HG03558 (cell line): ENCODE measurements around the gene DESI2.

Source experiments
- ATAC-seq: cut with Tn5 transposase; IDR thresholded peaks from one replicate; pipeline ENCODE4 v1.9.1; 2021; ENCODE audit warnings: moderate number of reproducible peaks; ENCODE audit not compliant: unreplicated experiment; ENCODE audit errors: extremely low read depth

DESI2 gene

DNA sequence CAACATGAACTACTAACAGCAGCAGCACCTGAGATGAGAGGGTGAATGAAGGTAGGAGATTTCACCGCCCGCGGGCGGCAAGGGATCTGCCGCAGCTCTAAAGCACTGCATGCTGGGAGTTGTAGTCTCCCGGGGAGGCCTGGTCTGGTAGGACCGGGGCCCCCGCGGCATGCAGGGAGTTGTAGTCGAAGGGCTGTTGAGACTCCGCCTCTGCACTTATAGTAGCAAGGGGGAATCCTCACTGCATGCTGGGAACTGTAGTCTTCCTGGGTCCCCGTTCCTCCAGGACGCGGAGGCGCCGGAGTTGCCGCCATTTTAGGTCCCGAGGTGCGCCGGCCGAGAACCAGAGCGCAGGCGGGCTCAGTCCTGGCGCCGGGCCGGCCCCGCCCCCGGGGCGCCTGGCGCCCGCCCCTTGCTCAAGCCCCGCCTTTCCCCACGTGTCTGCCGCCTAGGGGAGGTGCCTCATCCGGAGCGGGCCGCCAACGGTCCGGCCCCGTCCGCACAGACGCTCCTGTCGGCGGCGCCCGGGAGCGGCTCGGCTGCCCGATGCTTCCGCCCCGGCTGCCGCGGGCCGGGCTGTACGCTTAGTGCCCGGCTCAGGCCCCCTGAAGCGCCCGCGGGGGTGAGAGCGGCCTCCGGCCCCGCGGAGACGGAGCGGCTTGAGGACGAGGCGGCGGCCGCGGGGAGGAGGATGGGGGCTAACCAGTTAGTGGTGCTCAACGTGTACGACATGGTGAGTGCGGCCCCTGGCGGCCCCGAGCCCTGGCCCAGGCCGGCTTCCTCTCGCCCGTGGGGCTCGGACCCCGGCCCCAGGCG is at the start of gene DESI2:
Gene DESI2, plus strand, starts transcription at position 504 of the 816 bp plus-strand sequence. Its CDS starts 188 bp downstream, at position 692.
- peak; percentile 93 for ATAC-seq

DNA sequence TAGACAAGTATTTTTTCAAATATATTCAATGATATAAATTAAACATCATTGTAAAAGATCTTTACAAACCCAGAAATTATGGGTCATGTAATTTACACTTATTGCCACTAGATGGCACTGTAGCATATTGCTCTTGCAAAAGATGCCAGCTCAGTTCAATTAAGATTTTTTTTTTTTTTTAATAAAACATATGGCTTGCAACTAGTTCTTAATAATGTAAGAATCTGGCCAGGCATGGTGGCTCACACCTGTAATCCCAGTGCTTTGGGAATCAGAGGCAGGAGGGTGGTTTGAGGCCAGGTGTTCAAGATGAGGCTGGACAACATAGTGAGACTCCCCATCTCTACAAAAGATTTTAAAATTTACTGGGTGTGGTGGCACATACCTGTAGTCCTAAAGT is 49.4 kb upstream of the DESI2 start:
- ATAC-seq, result no peak

- ATAC-seq, result no peak
Measured at GRCh38 chr1:244605835-244606370, 47.0 kb upstream of the DESI2 start.

GRCh38 chr1:244614113-244614836 is 38.7 kb upstream of the DESI2 start:
- no peak for ATAC-seq

DNA sequence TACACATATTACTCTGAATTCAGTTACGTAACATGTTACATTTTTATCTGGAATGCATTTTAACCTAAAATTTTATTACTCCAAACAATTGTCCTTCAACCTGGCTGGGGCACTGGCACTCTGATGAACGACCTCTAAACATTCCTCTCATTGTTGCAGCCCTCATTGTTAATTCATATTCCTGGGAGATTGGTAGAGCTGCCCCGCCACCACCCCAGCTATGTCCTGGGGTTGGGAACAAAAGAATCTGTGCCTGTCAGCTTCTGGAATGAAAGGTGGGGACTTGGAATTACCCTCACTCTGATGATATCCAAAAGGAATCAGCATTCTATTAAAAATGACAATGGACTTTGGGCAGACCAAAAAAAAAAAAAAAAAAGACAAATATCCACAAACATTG is 38.0 kb upstream of the DESI2 start:
- no peak for ATAC-seq

- no peak for ATAC-seq
Measured at GRCh38 chr1:244615301-244615700, 37.6 kb upstream of the DESI2 start.

GRCh38 chr1:244626709-244627108 is 26.2 kb upstream of the DESI2 start:
- ATAC-seq, result no peak

DNA sequence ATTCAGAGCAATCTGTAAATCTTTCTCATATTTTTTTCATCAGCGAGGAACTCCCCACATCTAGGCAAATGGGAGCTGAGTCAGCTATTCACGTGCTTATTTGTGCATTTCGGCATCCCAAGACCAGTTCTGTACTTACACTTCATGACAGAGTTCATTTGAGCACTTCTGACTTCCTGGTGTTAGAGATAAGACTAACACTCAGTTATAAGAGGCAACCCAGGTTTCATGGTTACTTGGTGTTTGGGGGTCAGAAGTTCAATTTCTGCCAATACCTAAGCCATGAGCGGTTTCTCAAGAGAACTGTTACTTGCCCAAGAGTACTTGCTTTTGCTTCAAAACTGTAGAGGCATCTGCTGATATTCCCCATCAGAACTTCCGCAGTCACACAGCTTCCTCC is 24.1 kb upstream of the DESI2 start:
- ATAC-seq, result no peak

GRCh38 chr1:244633140-244633539 is 19.8 kb upstream of the DESI2 start:
- no peak for ATAC-seq

DNA sequence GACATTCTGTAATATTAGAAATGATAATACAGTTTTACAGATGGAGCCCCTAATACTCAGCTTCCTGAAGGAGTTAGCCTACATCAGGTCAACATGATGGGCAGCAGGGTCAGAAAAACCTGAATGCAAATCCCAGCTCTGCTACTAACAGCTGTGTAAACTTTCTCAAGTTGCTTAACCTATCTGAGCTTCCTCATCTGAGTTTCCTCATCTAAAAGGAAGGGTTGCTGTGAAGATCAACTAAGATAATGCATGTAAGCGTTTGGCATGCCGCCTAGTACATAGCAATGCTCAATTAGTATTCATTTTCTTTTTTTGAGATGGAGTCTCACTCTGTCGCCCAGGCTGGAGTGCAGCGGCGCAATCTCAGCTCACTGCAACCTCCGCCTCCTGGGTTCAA is 18.4 kb upstream of the DESI2 start:
- ATAC-seq, result no peak

DNA sequence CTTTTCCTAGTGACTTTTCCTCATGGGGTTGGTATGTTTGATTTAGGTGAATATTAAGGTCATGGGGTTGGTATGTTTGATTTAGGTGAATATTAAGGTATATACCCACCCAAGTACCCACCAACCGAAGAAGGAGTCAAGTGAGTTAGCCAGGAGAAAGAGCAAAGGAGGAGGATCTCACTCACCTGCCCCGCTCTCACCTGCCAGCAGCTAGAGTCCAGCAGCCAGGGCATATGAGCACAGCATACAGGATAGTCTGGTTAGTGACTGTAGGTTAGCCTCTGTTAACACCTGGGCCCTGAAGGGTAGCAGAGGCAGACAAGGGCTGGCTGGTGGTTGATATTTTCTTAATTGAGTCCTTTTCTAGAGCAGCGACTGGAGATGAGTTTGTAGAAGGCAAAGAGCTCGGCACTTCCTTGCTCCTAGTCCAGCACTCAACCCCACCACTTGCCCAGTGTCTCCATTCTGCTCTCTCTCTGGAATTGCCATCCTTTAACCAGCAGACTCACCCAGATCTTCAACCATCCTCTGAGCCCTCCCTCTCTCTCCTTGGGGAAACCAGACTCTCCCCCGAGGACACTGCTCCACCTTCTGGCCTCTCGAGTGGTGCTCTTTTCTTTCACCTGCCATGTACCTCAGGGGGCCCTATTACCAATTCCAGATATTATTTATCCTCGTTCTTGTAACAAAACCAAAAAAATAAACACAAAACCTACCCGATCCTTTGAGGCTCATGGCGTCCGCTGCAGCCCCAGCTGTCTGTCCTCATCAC is 16.3 kb upstream of the DESI2 start:
- no peak for ATAC-seq

DNA sequence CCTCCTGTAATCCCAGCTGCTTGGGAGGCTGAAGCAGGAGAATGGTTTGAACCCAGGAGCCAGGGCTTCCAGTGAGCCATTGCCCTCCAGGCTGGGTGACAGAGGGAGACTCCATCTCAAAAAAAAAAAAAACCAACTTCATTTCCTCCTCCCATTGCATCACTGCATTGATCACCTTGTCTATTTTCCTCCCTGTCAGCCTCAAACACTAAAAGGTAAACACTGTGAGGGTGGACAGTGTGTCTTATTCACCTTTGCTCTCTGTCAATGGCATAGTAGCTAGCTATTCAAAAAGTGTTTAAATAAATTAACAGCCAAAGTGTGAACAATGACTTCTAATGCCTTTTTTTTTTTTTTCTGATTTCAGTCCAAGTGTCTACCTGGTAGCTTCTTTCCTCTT is 13.4 kb upstream of the DESI2 start:
- no peak for ATAC-seq

- ATAC-seq, result no peak
Measured at GRCh38 chr1:244640917-244641316, 12.0 kb upstream of the DESI2 start.

DNA sequence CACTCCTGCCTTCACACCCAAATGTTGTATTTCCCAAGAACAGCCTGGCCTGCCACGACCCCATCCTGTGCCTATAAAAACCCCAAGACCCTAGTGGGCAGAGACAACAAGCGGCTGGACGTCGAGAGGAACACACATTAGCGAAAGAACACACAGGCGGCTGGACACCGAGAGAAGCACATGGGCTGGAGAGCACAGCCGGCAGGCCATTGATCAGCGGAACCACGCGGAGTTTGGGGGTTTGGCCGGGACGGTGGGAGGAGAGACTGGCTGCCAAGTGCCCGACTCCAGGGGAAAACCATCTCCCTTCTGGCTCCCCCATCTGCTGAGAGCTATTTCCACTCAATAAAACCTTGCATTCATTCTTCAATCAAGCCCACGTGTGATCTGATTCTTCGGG is 10.4 kb upstream of the DESI2 start:
- ATAC-seq, result no peak

DNA sequence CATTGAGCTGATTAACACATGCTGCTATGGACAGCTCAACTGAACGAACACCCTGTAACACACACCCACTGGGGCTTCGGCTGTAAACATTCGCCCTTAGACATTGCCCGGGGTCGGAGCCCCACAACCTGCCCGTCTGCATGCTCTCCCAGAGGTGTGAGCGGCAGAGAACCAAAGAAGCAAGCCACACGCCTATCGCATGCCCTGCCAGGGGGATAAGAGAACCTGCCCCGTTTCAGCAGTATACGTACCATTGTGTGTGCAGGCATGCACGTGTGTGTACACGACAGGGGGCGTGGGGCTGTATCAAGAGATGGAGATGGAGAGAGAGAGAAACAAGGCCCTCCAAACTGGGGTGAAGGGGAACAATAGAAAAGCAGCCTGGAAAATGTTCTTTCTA is 9.9 kb upstream of the DESI2 start:
- no peak for ATAC-seq

- ATAC-seq, result no peak
Measured at GRCh38 chr1:244645414-244645813, 7.5 kb upstream of the DESI2 start.

DNA sequence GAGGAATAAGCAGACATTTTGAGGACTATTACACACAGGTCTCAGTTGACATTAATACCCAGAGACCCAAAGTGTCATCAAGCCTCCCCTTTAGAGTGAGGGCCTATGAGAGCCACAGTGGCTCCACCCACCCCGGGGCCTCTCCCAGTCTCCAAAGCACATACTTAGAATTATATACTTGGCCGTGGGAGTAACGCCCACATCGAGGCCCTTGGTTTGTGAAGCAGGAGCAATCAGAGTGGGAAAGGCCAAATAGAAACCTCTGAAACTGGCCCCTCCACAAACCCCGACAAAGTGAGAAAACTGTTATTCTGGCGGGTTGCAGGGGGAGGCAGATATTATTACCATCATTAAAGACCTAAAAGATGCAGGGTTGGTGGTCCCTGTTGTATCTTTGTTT is 7.0 kb upstream of the DESI2 start:
- no peak for ATAC-seq

- ATAC-seq, result no peak
Measured at GRCh38 chr1:244647819-244648218, 5.1 kb upstream of the DESI2 start.

DNA sequence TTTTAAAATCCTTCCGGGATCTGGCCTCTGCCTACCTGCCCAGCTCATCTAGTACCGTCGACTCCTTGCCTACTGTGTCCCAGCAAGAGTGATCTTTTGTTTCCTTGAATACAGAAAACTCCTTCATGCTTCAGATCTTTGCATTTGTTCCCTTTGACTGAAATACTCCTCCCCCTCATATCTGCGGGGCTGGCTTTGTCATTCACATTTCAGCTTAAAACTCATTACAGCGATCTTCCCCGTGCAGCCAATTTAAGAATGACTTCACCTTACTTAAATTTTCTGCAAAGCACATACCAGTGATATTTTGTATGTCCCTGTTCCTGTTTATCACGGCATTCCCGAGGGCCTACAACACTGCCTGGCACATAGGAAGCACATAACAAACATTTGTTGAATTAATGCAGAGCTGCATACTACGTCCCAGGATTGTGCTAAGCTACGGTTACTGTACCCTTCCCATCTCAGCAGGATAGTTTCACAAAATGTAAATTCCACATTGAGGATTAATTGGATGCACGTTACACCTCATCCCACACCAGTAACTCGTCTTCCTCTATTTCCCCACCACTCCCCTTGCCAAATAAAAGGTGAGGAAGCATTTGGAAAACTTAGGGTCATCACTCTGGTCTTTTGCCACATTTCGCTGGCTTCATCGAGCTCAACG is 837 bp upstream of the DESI2 start:
- no peak for ATAC-seq

GRCh38 chr1:244653439-244654107 is 647 bp downstream of the DESI2 start:
- ATAC-seq, result no peak
